ENCODE measurements around the gene SH3BGRL3.

GRCh38 chr1:26315874-26316850 is 36.3 kb downstream of the SH3BGRL3 start:
- TF ChIP-seq CTCF (IDR thresholded peaks at IDR 0.05; ENCODE audit: insufficient read depth, low read depth, low read length) (no peak), EZH2 (IDR thresholded peaks at IDR 0.05; ENCODE audit: insufficient read depth, low read length) (no peak)

All from astrocyte (in vitro differentiated cells and primary cell).